T-helper 2 cell treated with Interferon-gamma antibody and Interleukin-4, amounts not matched to agents 5 μg/mL and 100 μg/mL, for 36 hours (primary cell): ENCODE data around the gene SLC25A38.

ENCODE experiments used
- DNase-seq: peaks from one replicate; pipeline ENCODE4 v3.0.0; 2021; ENCODE audit warnings: low spot score
- H3K27ac Mint-ChIP-seq: one replicate; pipeline ENCODE4 v1.8.0; 2021; ENCODE audit warnings: mild to moderate bottlenecking, mixed read lengths
- H3K27me3 Mint-ChIP-seq: one replicate; pipeline ENCODE4 v1.8.0; 2021; ENCODE audit warnings: low read depth, mixed read lengths
- H3K36me3 Mint-ChIP-seq: one replicate; pipeline ENCODE4 v1.8.0; 2021; ENCODE audit warnings: low read depth, mixed read lengths
- H3K4me1 Mint-ChIP-seq: one replicate; pipeline ENCODE4 v1.8.0; 2021; ENCODE audit warnings: low read depth, mixed read lengths
- H3K4me3 Mint-ChIP-seq: one replicate; pipeline ENCODE4 v1.8.0; 2022; ENCODE audit warnings: mild to moderate bottlenecking, moderate library complexity, mixed read lengths
- H3K9me3 Mint-ChIP-seq: one replicate; pipeline ENCODE4 v1.8.0; 2021; ENCODE audit warnings: mixed read lengths

Gene SLC25A38

DNA sequence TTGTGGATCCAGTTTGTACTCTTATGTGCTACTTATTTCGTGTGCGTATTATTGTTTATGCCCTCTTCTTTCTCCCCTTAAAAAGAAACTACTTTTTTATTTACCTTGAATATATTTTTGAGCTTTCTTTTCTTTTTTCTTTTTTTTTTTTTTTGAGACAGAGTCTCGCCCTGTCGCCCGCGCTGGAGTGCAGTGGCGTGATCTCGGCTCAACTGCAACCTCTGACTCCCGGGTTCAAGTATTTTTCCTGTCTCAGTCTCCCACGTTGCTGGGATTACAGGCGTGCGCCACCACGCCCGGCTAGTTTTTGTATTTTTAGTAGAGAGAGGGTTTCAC lies 1.5 kb downstream of the SLC25A38 start:
- Mint-ChIP-seq H3K4me1 (peaks cover 47% of the 10 kb centered on the region), H3K27me3 (no peaks in the 10 kb centered on the region), H3K27ac (peak overlapping the region; percentile 98), H3K9me3 (no peaks in the 10 kb centered on the region), H3K36me3 (peaks cover 23% of the 10 kb centered on the region), H3K4me3 (peak overlapping the region; percentile 98)
- no peak for DNase-seq

DNA sequence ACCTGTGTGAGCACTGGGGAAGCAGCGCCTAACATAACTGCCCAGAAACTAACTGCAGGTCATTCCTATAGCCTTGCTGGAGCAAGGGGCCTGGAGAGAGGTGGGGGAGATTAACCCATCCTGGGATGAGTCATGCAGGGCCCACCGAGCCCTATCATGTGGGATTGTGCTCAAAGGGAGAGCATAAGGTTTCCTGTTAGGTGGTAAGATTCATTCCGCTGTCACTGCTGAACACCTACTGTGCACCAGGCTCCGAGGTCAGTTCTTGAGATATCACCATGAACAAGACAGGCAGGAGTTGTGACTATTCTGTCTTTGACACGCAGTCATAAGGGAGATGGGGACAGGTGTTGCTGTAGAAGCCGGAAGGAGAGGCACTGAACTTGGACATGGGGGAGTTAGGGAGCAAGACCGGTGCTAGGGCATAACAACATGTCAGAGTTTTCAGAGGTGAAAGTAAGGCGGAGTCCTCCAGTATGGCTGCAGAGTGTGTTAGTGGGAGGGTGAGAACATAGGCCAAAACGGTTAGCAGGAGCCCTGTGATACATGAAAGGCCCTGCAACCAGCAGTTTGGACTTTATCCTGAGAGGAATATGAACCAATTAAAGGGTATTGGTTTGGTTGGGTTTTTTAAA lies 2.4 kb downstream of the SLC25A38 start:
- peaks cover 50% of the 10 kb centered on the region for H3K4me1 Mint-ChIP-seq
- no peak for DNase-seq
- H3K9me3 Mint-ChIP-seq: no peaks in the 10 kb centered on the region
- H3K4me3 Mint-ChIP-seq: peak overlapping the region; percentile 98
- no peaks in the 10 kb centered on the region for H3K27me3 Mint-ChIP-seq
- H3K27ac Mint-ChIP-seq: no peak overlapping the region
- peaks cover 24% of the 10 kb centered on the region for H3K36me3 Mint-ChIP-seq

DNA sequence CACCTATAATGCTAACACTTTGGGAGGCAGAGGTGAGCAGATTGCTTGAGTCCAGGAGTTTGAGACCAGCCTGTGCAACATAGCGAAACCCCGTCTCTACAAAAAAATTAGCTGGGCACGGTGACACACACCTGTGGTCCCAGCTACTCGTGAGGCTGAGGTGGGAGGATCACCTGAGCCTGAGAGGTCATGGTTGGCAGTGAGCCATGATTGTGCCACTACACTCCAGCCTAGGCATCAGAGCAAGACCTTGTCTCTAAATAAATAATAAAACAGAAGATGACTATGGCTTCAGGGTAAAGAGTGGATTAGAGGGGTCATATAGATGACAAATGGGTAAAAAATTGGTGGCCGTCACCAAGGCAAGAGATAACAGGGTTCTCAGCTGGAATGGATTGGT lies 3.1 kb downstream of the SLC25A38 start:
- H3K4me1 Mint-ChIP-seq: peaks cover 53% of the 10 kb centered on the region
- no peak overlapping the region for H3K4me3 Mint-ChIP-seq
- H3K9me3 Mint-ChIP-seq: no peaks in the 10 kb centered on the region
- H3K27ac Mint-ChIP-seq: peak overlapping the region; percentile 1
- H3K36me3 Mint-ChIP-seq: peaks cover 32% of the 10 kb centered on the region
- H3K27me3 Mint-ChIP-seq: no peaks in the 10 kb centered on the region
- DNase-seq: no peak

DNA sequence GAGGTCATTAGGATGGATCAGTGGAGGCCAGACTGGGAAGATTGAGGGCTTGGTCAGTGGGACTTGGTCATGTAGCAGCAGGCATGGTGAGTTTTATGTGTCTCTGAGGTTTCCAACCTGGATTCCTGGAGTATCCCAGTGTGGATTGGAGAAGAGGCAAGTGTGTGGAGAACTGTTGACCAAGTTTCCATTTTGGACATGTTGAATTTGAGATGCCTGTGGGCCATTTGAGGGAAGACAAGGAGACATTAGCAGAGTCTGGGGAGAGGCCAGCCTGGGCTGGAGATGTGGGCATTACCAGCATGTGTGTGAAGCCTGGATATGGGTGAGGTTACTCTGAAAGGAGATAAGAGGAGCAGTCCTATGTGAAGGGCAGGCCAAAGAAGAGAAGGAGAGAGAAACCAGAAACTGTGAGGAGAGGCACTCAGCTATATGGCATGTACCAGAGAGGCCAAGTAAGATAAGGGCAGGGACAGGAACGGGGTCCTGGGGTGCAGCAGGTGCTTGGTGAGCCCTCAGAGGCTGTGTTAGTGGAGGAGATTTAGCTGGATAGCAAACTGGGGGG lies 4.3 kb downstream of the SLC25A38 start:
- H3K4me3 Mint-ChIP-seq: peak overlapping the region; percentile 22
- no peaks in the 10 kb centered on the region for H3K27me3 Mint-ChIP-seq
- H3K4me1 Mint-ChIP-seq: peaks cover 51% of the 10 kb centered on the region
- H3K36me3 Mint-ChIP-seq: peaks cover 41% of the 10 kb centered on the region
- no peak for DNase-seq
- H3K27ac Mint-ChIP-seq: peak overlapping the region; percentile 74
- H3K9me3 Mint-ChIP-seq: no peaks in the 10 kb centered on the region

DNA sequence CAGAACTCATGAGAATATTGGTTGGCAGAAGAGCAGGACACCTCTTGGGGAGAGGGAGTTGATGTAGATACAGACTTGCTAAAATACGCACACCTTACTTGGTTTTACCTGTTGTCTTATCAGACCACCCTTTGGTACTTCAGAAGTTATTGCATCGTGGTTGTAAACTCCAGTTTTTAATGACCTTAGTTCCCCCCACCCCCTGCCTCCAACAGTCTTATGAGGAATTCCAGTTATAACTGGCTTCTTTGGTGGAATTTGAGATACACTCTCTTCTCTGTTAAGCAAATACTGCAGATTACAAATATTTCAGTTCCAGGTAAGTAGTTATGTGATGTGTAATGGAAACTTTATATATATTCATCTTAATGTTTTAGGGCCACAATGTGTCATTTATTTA lies 5.0 kb downstream of the SLC25A38 start:
- Mint-ChIP-seq H3K4me1 (peaks cover 52% of the 10 kb centered on the region), H3K27me3 (no peaks in the 10 kb centered on the region), H3K4me3 (peak overlapping the region; percentile 22), H3K27ac (peak overlapping the region; percentile 74), H3K9me3 (no peaks in the 10 kb centered on the region), H3K36me3 (peaks cover 43% of the 10 kb centered on the region)
- no peak for DNase-seq

DNA sequence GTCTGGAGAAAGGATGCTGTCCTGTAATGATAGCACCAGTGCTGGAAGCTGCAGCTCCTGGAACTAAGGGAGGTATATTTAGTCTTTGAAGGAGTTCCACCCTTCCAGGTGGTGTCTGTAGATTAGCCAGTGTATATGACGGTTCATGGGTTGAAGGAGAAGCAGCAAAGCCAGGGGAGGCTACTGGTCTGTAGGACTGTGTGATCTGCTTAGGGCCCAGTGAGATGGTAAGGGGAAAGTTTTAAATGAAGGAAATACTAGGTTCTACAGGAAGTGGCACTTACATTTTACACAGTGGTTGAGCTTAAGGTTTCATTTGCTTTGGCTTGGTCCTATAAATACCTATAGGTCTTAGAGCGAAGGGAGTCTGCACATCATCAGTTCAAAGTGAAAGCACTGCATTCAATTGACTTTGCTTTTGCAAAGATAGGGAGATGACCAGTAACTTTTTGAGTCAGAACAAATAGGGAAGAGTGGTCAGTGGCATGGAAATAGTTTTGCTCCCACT lies 5.6 kb downstream of the SLC25A38 start:
- no peak for DNase-seq
- Mint-ChIP-seq H3K9me3 (no peaks in the 10 kb centered on the region), H3K27ac (peak overlapping the region; percentile 74), H3K27me3 (no peaks in the 10 kb centered on the region), H3K4me3 (peak overlapping the region; percentile 74), H3K4me1 (peaks cover 54% of the 10 kb centered on the region), H3K36me3 (peaks cover 47% of the 10 kb centered on the region)

DNA sequence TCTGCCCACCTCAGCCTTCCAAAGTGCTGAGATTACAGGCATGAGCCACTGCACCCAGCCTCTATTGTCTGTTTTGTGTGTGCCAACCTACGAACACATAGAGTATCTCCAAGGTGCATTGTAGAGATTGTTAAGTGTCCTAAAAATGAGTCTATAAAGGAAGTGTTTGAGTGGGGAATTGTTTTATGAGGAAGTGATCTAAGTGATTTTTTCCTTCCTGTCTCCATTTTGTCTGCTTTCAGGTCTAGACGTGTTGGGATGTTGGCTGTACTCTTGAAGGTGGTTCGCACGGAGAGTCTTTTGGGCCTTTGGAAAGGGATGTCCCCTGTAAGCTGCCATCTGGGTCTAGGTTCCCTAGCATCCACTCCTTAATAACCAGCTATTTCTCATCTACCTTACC lies 7.0 kb downstream of the SLC25A38 start:
- Mint-ChIP-seq H3K4me3 (no peak overlapping the region), H3K27ac (peak overlapping the region; percentile 62), H3K4me1 (peaks cover 49% of the 10 kb centered on the region), H3K27me3 (no peaks in the 10 kb centered on the region), H3K36me3 (peaks cover 61% of the 10 kb centered on the region), H3K9me3 (no peaks in the 10 kb centered on the region)
- no peak for DNase-seq

DNA sequence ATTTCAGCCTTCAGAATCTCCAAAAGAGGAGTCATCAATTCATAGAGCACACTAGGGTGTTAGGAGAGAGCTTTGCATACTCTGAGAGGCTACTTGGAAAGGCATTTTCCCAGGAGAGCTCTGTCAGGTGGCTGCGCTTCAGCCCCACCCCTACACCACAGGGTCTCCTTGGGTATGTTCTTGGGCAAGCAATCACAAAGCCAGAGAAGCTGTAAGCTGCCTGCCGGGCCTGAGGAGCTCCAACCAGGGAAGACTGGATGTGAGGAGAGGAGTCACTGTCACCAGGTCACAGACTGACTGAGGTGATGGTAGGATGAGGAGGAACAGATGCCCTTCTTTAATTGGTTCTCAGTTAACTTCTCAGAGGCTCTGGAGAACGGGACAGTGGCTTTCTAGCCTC lies 13.5 kb downstream of the SLC25A38 start:
- no peaks in the 10 kb centered on the region for H3K9me3 Mint-ChIP-seq
- peaks cover 4% of the 10 kb centered on the region for H3K4me1 Mint-ChIP-seq
- no peak overlapping the region for H3K4me3 Mint-ChIP-seq
- peaks cover 79% of the 10 kb centered on the region for H3K36me3 Mint-ChIP-seq
- no peak overlapping the region for H3K27ac Mint-ChIP-seq
- H3K27me3 Mint-ChIP-seq: no peaks in the 10 kb centered on the region
- DNase-seq: no peak

DNA sequence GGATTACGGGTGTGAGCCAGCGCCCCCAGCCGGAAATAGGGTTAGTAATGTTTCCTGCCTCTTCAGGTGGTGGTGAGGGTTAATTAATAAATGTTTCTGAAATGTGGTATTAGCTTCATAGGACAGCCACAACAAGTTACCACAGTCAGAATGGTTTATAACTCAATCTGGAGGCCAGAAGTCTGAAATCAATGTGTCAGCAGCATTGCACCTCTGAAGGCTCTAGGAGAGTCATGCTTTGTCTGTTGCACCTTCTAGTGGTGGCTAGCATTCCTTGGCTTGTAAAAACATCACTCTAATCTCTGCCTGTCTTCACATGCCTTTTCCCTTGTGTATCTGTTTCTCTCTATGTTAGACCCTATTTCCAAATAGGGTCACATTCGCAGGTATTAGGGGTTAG lies 15.5 kb downstream of the SLC25A38 start:
- Mint-ChIP-seq H3K9me3 (no peaks in the 10 kb centered on the region), H3K4me3 (no peak overlapping the region), H3K27me3 (no peaks in the 10 kb centered on the region), H3K4me1 (peaks cover 7% of the 10 kb centered on the region), H3K36me3 (peaks cover 75% of the 10 kb centered on the region), H3K27ac (no peak overlapping the region)
- DNase-seq: no peak

DNA sequence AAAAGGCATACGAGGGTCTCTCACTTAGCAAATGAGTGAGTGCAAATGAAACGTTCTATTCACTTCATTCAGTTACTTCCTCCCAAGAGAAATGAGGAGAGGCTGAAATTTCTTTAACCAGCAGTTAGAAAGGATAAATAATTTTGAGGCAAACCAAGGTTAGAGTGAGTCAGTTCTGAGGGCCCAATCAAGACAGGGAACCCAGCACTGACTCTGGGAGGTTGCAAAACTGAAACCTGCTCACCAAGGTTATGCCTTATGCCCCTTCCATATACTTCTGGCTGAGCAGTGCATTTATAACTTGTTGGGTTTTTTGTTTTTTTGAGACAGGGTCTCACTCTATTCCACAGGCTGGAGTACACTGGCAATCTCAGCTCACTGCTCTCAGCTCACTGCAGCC lies 18.8 kb downstream of the SLC25A38 start:
- Mint-ChIP-seq H3K4me3 (no peak overlapping the region), H3K27me3 (no peaks in the 10 kb centered on the region), H3K27ac (peak overlapping the region; percentile 62), H3K9me3 (no peaks in the 10 kb centered on the region), H3K4me1 (peaks cover 15% of the 10 kb centered on the region), H3K36me3 (peaks cover 57% of the 10 kb centered on the region)
- no peak for DNase-seq

DNA sequence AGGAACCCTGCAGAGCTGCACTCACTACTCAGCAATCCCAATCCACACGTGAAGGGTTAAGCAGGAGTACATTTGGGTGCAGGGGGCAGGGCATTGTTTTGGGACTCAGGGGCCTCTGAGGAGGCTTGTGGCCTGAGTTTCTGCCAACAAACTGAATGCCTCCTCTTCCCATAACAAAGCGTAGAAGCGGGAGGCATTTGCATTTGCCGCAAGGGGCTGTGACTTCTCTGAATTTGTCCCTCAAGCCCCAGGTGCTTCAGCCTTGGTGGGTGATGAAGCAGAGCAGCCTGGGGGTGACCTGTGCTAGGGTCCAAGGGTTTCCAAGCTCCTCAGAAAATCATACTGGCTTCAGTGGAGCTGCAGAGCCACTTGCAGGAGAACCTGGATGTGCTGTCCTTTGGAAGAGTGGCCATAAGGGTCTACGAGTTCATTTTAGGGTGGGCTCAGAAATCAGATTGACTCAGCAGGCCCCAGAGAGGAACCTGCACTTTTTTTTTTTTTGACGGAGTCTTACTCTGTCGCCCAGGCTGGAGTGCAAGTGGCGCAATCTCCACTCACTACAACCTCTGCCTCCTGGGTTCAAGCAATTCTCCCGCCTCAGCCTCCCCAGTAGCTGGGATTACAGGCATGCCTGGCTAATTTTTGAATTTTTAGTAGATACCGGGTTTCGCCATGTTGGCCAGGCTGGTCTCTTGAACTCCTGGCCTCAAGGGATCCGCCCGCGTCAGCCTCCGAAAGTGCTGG lies 21.9 kb downstream of the SLC25A38 start:
- Mint-ChIP-seq H3K4me1 (peaks cover 30% of the 10 kb centered on the region), H3K27ac (peak overlapping the region; percentile 60), H3K36me3 (peaks cover 58% of the 10 kb centered on the region), H3K9me3 (no peaks in the 10 kb centered on the region), H3K27me3 (no peaks in the 10 kb centered on the region), H3K4me3 (no peak overlapping the region)
- no peak for DNase-seq

DNA sequence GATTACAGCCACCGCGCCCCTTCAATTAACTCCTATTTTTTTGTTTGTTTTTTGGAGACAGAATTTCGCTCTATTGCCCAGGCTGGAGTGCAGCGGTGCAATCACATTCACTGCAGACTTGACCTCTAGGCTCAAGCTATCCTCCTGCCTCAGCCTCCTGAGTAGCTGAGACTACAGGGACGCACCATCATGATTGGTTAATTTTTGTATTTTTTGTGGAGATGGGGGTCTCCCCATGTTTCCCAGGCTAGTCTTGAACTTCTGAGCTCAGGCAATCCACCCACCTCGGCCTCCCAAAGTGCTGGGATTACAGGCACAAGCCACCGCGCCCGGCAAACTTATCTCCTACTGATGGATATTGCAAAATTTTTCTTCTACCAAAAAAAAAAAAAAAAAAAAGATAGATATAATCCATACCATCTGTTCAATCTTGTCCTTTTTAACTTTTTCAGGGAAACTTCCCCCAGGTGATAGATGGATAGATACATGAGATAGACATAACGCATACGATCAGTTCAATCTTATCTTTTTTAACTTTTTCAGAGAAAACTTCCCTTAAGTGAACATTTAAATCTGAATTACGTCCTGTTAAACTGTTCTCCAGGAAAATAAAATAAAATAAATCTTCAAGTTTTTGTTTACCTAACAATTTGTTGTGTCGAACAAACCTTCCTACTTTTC lies 22.7 kb downstream of the SLC25A38 start:
- H3K27me3 Mint-ChIP-seq: no peaks in the 10 kb centered on the region
- H3K4me3 Mint-ChIP-seq: peak overlapping the region; percentile 90
- H3K36me3 Mint-ChIP-seq: peaks cover 60% of the 10 kb centered on the region
- no peak for DNase-seq
- peaks cover 34% of the 10 kb centered on the region for H3K4me1 Mint-ChIP-seq
- H3K9me3 Mint-ChIP-seq: no peaks in the 10 kb centered on the region
- peak overlapping the region; percentile 97 for H3K27ac Mint-ChIP-seq

DNA sequence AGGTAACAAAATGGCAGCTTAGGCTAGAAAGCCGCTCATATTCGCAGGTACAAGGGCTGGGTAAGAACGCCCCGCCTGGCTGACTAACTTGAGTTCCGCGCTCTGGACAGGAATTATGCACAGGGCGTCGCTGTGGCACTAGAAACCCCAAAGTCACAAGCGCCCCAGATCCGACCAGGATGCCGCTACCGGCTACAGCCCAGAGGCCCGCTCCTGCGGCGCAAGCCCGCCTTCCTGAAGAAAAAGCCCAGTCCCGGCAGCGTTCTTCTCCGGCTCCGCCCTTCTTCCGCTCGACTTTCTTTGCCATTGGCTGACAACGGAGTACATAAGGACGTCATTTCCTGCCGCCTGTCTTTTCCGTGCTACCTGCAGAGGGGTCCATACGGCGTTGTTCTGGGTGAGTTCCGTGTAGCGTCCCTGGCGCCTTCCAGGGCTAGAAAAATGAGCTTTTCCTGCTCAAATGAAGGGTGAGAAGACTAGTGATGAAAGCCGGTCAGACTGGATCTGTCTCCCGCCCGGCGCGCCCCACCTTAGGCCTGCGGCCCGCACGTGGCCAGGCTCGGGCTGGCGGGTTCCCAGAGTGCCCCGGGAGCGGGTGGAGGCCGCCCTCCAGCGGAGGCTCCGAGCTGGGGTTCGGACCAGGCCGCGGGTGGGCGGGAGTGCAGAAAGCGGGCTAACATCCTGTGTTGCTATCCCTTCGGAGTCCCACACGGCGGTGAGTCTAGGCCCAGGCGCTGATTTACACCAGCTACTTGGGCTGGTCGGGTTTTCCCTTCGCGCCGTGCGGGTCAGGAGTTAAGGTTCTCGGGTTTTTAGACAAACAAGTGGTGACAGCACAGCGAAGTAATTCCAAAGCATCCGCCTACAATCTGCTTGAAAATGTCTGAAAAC lies 23.4 kb downstream of the SLC25A38 start, which contains the start of gene RPSA:
RPSA (plus strand) TSS at position 353 of the 891 bp plus-strand sequence. CDS start 934 bp downstream, outside the sequence.
- H3K9me3 Mint-ChIP-seq: no peaks in the 10 kb centered on the region
- H3K4me3 Mint-ChIP-seq: peak within 1 kb of the TSS; percentile 90
- H3K27me3 Mint-ChIP-seq: no peaks in the 10 kb centered on the region
- peaks cover 62% of the 10 kb centered on the region for H3K36me3 Mint-ChIP-seq
- H3K27ac Mint-ChIP-seq: peak within 1 kb of the TSS; percentile 97
- DNase-seq: peak; percentile 97
- peaks cover 40% of the 10 kb centered on the region for H3K4me1 Mint-ChIP-seq
